Measurements from ENCODE around the gene PTPRT. TPM values are rescaled to one million over a fixed set of nuclear protein-coding genes. Genes with fewer than 3 reads are reported as not detected.

Gene PTPRT
- total and polyA plus RNA-seq, 7 donors = under 0.01 to 0.09 (median 0.03) TPM; not detected in 1

DNA sequence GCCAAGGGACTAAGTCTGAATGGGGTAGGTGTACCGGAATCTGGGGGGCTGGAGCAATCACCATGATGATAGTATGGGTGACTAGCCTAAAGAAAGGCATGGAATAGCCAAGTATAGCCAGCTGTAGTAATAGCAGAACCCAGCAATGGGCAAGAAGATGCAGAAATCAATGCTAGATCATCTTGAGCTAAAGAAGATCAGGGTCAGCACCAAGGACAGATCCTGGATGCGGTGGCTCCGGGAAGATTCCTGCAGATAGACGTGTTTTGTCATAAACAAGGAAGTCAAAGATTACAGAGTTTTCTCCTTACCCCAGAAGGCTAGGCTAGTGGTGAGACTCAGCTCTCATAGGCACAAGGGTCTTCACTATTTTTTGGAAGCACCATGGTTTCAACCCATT, 1009.9 kb downstream of the PTPRT start:
- H3K27me3 ChIP-seq (ENCODE audit: insufficient read depth in 3 of 3, low read length in 2 of 3) = no peaks in the 10 kb centered on the region
- H3K36me3 ChIP-seq (ENCODE audit: insufficient read depth in 1 of 2, low read depth in 1 of 2) = no peaks in the 10 kb centered on the region
- no peak for TF ChIP-seq CTCF (IDR thresholded peaks at IDR 0.05)
- 13 to 17% (median 15%) methylated on average over 4 of the region's 4 CpGs for WGBS, 3 donors
- DNase-seq (no peak), ATAC-seq (no peak)
- no peaks in the 10 kb centered on the region for H3K4me1 ChIP-seq
- intact Hi-C loops (cut with DNase I) = no loop called here
- no peaks in the 10 kb centered on the region for H3K9me3 ChIP-seq
- no peak overlapping the region for H3K4me3 ChIP-seq
- no peak overlapping the region for H3K27ac ChIP-seq

DNA sequence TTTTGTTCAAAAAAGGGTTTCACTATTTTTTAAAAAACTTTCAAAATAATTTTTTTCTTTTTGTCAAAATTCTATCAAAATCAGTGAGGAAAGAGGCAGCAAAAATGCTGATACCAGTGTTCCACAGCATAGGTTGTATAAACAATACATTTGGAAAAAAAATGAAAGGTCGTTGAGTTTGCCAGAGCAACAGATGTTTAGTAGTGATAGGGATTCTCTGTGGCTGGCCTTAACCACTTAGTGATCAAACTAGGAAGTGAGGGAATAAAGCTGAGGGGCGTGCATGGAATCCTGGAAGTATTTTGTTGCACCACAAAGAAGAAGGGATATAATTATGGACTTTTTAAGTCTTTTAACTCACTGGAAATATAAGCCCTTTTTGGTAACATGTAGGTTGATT, 1016.3 kb downstream of the PTPRT start:
- Histone ChIP-seq H3K4me3 (no peak overlapping the region), H3K27me3 (ENCODE audit: insufficient read depth in 3 of 3, low read length in 2 of 3) (peaks cover 0 to 4% (median 0%) of the 10 kb centered on the region in 3 donors), H3K4me1 (no peaks in the 10 kb centered on the region), H3K36me3 (ENCODE audit: insufficient read depth in 1 of 2, low read depth in 1 of 2) (no peaks in the 10 kb centered on the region), H3K9me3 (no peaks in the 10 kb centered on the region), H3K27ac (no peak overlapping the region)
- TF ChIP-seq CTCF (IDR thresholded peaks at IDR 0.05) = no peak
- DNase-seq (no peak), ATAC-seq (no peak)
- intact Hi-C loops (cut with DNase I) = no loop called here
- WGBS, 3 donors = 8 to 16% (median 13%) methylated on average over 2 of the region's 2 CpGs

DNA sequence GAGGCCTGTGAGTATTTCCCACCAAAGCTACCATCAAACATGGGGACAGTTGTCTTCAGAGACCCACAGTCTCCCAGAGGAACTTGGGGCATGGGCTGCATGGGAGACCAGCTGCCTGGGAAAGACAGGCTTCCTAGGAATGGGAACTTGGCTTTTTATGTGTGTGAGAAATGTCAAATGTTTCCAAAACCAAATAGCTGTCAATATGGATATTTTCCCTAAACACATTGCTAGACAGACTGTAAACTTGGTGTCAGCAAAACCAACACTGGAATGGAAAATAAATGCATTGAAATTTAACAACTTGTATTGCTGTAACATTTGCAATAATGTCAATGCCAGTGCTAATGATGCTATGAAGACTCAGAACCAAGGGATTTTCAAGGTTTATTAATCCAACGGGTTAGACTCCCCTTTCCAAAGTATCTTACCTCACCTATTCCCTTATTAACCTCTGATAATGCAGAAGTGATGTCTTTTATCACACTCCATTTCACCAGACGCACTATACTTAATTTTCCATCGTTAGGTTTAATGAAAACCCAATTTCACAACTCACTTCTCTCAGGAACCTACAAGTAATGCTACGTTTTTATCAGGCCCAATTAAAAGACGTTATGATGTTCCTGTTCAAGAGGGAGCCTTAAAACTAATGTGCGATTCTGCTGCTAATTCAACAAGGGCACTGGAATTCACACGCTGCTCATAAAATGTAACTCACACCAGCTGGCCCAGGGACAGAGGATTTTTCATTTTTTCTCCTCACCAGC, 1025.4 kb downstream of the PTPRT start:
- no peaks in the 10 kb centered on the region for H3K27me3 ChIP-seq (ENCODE audit: insufficient read depth in 3 of 3, low read length in 2 of 3)
- intact Hi-C loops (cut with DNase I) = no loop called here

DNA sequence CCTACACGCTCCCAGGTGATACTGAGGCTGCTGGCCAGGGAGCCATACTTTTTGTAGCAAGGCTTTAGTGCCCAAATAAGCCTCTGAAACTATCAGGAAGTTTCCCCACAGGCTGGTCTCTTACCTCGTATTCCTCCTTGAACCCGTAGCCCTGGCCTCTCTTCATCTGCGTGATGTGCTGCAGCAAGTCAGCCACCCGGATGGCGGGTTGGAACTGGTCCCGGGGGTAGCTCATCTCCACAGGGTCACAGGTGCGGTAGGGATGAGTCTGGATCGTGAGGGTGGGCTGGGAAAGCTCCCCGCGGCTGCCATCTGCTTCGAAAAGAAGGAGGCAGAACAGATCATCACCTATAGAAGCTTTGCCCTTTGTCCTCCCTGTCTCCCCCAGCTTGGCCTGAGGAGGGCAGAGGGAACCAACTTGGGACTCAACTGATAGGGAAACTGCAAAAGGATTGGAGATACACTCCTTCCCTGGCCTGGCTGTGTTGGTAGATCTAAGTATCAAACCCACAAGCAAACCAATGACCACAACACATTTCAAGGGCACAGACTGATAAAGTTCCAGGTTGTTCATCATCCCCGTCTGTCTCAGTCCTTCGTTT, 1028.4 kb downstream of the PTPRT start:
- ATAC-seq (no peak), DNase-seq (no peak)
- Histone ChIP-seq H3K27ac (no peak overlapping the region), H3K27me3 (ENCODE audit: insufficient read depth in 3 of 3, low read length in 2 of 3) (no peaks in the 10 kb centered on the region), H3K4me1 (no peaks in the 10 kb centered on the region), H3K36me3 (ENCODE audit: insufficient read depth in 1 of 2, low read depth in 1 of 2) (no peaks in the 10 kb centered on the region), H3K9me3 (no peaks in the 10 kb centered on the region), H3K4me3 (no peak overlapping the region)
- WGBS, 3 donors = 76 to 84% (median 80%) methylated on average over 14 of the region's 14 CpGs
- no peak for TF ChIP-seq CTCF (IDR thresholded peaks at IDR 0.05)
- intact Hi-C loops (cut with DNase I) = no loop called here

More for the DNA sequence above, 1025.4 kb downstream of the PTPRT start:
- no peaks in the 10 kb centered on the region for H3K4me1 ChIP-seq
- DNase-seq (no peak), ATAC-seq (no peak)
- no peak for TF ChIP-seq CTCF (IDR thresholded peaks at IDR 0.05)
- no peak overlapping the region for H3K27ac ChIP-seq
- H3K36me3 ChIP-seq (ENCODE audit: insufficient read depth in 1 of 2, low read depth in 1 of 2) = no peaks in the 10 kb centered on the region
- no peaks in the 10 kb centered on the region for H3K9me3 ChIP-seq
- no peak overlapping the region for H3K4me3 ChIP-seq
- 35 to 44% (median 39%) methylated on average over 7 of the region's 7 CpGs for WGBS, 3 donors
